RWPE1 (cell line): Measurements from ENCODE around the gene NTSR1.

Experiments
- CTCF ChIA-PET: fragments of 350-600 bp; sonication (Branson Sonifier 250); formaldehyde crosslinking; extraction: SDS; loops from one replicate; lab custom pipeline; 2021; lab: Yijun Ruan, JAX
- POLR2A ChIA-PET: fragments of 400-600 bp; formaldehyde crosslinking; extraction: SDS; loops from one replicate; lab custom pipeline; 2020; ENCODE audit warnings: antibody characterized with exemption; ENCODE audit not compliant: low non-redundant PET; lab: Yijun Ruan, JAX
- DNase-seq: peaks from one replicate; pipeline ENCODE4 v3.0.0; 2012; ENCODE audit warnings: low spot score
- H3K27ac ChIP-seq: fragments of 450-650 bp; 2 replicates; pipeline ENCODE4 v1.5.1; 2017
- CTCF ChIP-seq: fragments of 450-650 bp; conservative IDR thresholded peaks from 2 replicates; pipeline ENCODE4 v1.5.1; 2017; ENCODE audit warnings: low read depth, mild to moderate bottlenecking

NTSR1 gene

DNA sequence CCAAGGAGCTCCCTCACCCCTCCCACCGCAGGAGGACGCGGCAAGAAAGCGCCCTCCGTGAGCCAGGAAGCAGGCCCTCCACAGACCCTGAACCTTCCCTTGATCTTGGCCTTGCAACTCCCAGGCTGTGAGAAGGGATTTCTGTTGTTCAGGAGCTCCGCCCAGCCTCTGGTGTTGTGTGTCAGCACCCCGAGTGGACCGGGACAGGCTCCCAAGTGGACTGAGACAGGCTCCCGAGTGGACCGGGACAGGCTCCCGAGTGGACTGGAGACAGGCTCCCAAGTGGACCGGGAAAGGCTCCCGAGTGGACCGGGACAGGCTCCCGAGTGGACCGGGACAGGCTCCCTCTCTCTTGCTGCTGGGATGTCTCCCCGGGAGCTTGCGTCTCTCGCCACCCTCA, 9.3 kb upstream of the NTSR1 start:
- no peak for DNase-seq
- CTCF ChIA-PET: interaction anchor here (0.6 to 1.1 kb wide), 5 partner anchors 10 to 220 kb away, joined by 3 to 6 read pairs (median 3); no protein-coding TSS in a partner anchor
- POLR2A ChIA-PET: interaction anchor here (0.5 kb wide), 1 partner anchor 653 kb away, joined by 3 read pairs; no protein-coding TSS in a partner anchor
- no peak for TF ChIP-seq CTCF
- no peak overlapping the region for H3K27ac ChIP-seq

DNA sequence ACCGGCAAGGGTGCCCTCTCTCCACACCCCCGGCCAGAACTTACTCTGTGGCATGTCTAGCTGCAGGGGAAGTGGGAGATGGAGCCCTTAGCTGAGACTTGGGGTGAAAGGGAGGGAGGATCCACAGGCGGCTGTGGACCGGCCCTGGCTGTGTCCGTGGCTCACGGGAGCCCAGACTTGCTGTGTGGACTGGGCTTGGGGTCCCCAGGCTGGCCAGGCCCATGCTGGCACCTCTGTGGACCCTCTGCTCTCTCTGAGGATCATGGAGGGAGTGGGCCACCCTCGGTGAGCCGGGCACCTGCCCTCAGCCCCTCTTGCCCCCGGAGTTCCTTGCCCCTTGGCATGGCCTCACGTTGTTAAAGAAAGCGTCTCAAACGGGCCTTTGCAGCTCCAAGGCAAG, 8.9 kb upstream of the NTSR1 start:
- CTCF ChIA-PET: interaction anchor here (0.6 to 5.6 kb wide), 4 partner anchors 10 to 91 kb away, joined by 3 to 63 read pairs (median 4); no protein-coding TSS in a partner anchor

GRCh38 chr20:62700261-62700930, 8.2 kb upstream of the NTSR1 start:
- CTCF ChIA-PET: interaction anchor here (0.6 to 5.6 kb wide), 3 partner anchors 11 to 90 kb away, joined by 3 to 63 read pairs (median 4); no protein-coding TSS in a partner anchor
- TF ChIP-seq CTCF: no peak
- no peak overlapping the region for H3K27ac ChIP-seq
- DNase-seq: no peak
- POLR2A ChIA-PET: no interaction called here

More for the DNA sequence above, 8.9 kb upstream of the NTSR1 start:
- no peak for DNase-seq
- no peak overlapping the region for H3K27ac ChIP-seq
- TF ChIP-seq CTCF: no peak
- POLR2A ChIA-PET: interaction anchor here (0.5 kb wide), 1 partner anchor 653 kb away, joined by 3 read pairs; no protein-coding TSS in a partner anchor

- peak overlapping the region; percentile 2; the same call in 1 of the 2 replicates for H3K27ac ChIP-seq
- ChIA-PET CTCF (interaction anchor here (0.5 to 5.6 kb wide), 5 partner anchors 10 to 139 kb away, joined by 3 to 63 read pairs (median 5); no protein-coding TSS in a partner anchor), POLR2A (no interaction called here)
- DNase-seq: no peak
- TF ChIP-seq CTCF: no peak
Observed at GRCh38 chr20:62701161-62702012, 7.2 kb upstream of the NTSR1 start.

- ChIA-PET POLR2A (no interaction called here), CTCF (interaction anchor here (0.6 to 5.6 kb wide), 7 partner anchors 8 to 430 kb away, joined by 3 to 63 read pairs (median 5); no protein-coding TSS in a partner anchor)
- TF ChIP-seq CTCF: no peak
- no peak for DNase-seq
- H3K27ac ChIP-seq: no peak overlapping the region
Observed at GRCh38 chr20:62702013-62702300, 6.7 kb upstream of the NTSR1 start.
